ENCODE results near the gene RBM27.
"Not testable (repeated sequence)": the region's sequence is repeated elsewhere in the genome, so short reads cannot be mapped to it uniquely, and the experiment has no call there.

The RBM27 gene

DNA sequence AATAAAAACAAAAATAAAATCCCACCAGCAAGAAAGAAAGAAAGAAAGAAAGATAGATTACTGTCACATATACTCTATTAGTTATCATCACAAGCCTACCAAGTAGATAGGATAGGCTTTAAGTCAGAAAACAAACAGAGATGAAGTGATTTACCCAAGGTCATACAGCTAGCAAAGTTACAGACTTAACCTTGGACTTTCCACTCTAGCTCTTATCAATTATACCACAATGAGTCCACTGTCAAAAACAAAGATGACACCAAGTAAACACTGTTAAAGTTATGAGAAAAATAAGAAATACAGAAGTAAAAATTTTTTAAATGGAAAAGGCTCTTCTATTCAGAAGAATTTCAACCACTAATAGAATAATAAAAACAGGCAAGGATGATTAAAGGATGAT lies 34.3 kb upstream of the RBM27 start:
- Histone ChIP-seq H3K36me3 (peaks cover 80% of the 10 kb centered on the region), H3K4me3 (ENCODE audit: low read depth, low read length) (no peak overlapping the region), H3K27me3 (ENCODE audit: insufficient read depth, low read depth, severe bottlenecking) (no peaks in the 10 kb centered on the region), H3K9me3 (ENCODE audit: severe bottlenecking) (no peaks in the 10 kb centered on the region), H3K27ac (no peak overlapping the region)
- no peak for TF ChIP-seq CTCF (IDR thresholded peaks at IDR 0.05; ENCODE audit: low read depth, low read length)
- DNase-seq = no peak

- H3K4me3 ChIP-seq (ENCODE audit: low read depth, low read length); DNase-seq; H3K27me3 ChIP-seq (ENCODE audit: insufficient read depth, low read depth, severe bottlenecking); H3K27ac ChIP-seq; H3K9me3 ChIP-seq (ENCODE audit: severe bottlenecking): not testable (repeated sequence)
- peaks cover 71% of the 10 kb centered on the region for H3K36me3 ChIP-seq
These were observed 30.4 kb upstream of the RBM27 start for GRCh38 chr5:146173049-146173448.

GRCh38 chr5:146173597-146173996 lies 29.8 kb upstream of the RBM27 start:
- no peak overlapping the region for H3K4me3 ChIP-seq (ENCODE audit: low read depth, low read length)
- no peak overlapping the region for H3K27ac ChIP-seq
- no peak for TF ChIP-seq CTCF (IDR thresholded peaks at IDR 0.05; ENCODE audit: low read depth, low read length)
- no peak for DNase-seq
- no peaks in the 10 kb centered on the region for H3K27me3 ChIP-seq (ENCODE audit: insufficient read depth, low read depth, severe bottlenecking)
- H3K9me3 ChIP-seq (ENCODE audit: severe bottlenecking) = no peaks in the 10 kb centered on the region
- H3K36me3 ChIP-seq = peaks cover 65% of the 10 kb centered on the region

DNA sequence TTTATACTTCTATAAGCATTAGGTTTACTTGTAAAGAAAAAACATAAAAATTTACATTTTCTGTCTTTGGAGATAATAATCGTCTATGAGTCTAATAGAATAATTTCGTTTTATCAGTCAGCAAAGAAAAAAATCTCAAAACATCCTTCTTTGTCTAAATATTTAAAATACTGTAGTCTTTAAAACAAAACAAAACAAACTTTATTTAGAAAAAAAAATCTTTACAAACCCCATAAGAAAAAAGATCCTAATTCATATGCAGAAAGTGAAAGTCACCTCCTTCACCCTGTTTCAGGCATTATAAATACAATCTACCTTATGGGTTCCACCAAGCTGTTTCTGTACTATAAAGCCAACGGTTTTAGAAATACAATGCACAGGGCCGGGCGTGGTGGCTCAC lies 26.6 kb upstream of the RBM27 start:
- H3K4me3 ChIP-seq (ENCODE audit: low read depth, low read length) = no peak overlapping the region
- no peak overlapping the region for H3K27ac ChIP-seq
- H3K27me3 ChIP-seq (ENCODE audit: insufficient read depth, low read depth, severe bottlenecking) = no peaks in the 10 kb centered on the region
- no peak for TF ChIP-seq CTCF (IDR thresholded peaks at IDR 0.05; ENCODE audit: low read depth, low read length)
- peaks cover 59% of the 10 kb centered on the region for H3K36me3 ChIP-seq
- no peaks in the 10 kb centered on the region for H3K9me3 ChIP-seq (ENCODE audit: severe bottlenecking)
- no peak for DNase-seq

- no peaks in the 10 kb centered on the region for H3K27me3 ChIP-seq (ENCODE audit: insufficient read depth, low read depth, severe bottlenecking)
- H3K27ac ChIP-seq = no peak overlapping the region
- TF ChIP-seq CTCF (IDR thresholded peaks at IDR 0.05; ENCODE audit: low read depth, low read length) = no peak
- H3K36me3 ChIP-seq = peaks cover 41% of the 10 kb centered on the region
- no peaks in the 10 kb centered on the region for H3K9me3 ChIP-seq (ENCODE audit: severe bottlenecking)
- no peak overlapping the region for H3K4me3 ChIP-seq (ENCODE audit: low read depth, low read length)
- DNase-seq = no peak
These were observed 23.7 kb upstream of the RBM27 start for GRCh38 chr5:146179696-146180095.

GRCh38 chr5:146183403-146183802 lies 20.0 kb upstream of the RBM27 start:
- H3K27me3 ChIP-seq (ENCODE audit: insufficient read depth, low read depth, severe bottlenecking); H3K4me3 ChIP-seq (ENCODE audit: low read depth, low read length); H3K27ac ChIP-seq; H3K9me3 ChIP-seq (ENCODE audit: severe bottlenecking); DNase-seq: not testable (repeated sequence)
- peaks cover 19% of the 10 kb centered on the region for H3K36me3 ChIP-seq

DNA sequence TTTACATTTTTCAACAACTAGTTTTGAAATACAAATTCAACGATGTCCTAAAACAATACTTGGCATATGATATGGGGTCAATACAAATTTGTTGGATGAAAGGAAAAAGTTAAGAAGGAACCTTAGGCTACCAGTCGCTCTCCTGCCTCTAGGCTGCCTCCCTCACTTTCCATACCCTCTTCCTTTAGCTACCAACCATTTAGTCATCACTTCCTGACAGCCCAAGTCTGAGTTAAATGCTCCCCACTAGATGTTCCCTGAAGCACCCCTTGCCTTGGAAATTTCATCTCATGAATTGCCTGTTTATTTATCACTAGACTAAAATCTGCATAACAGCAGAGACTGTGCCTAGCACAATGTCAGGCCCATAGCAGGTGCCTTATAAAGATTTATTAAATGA lies 18.2 kb upstream of the RBM27 start:
- H3K27me3 ChIP-seq (ENCODE audit: insufficient read depth, low read depth, severe bottlenecking) = no peaks in the 10 kb centered on the region
- TF ChIP-seq CTCF (IDR thresholded peaks at IDR 0.05; ENCODE audit: low read depth, low read length) = no peak
- DNase-seq = no peak
- no peak overlapping the region for H3K27ac ChIP-seq
- peaks cover 8% of the 10 kb centered on the region for H3K36me3 ChIP-seq
- H3K4me3 ChIP-seq (ENCODE audit: low read depth, low read length) = no peak overlapping the region
- no peaks in the 10 kb centered on the region for H3K9me3 ChIP-seq (ENCODE audit: severe bottlenecking)
